NB4 (cell line): ENCODE results near the gene TTC13.

ENCODE experiments used
- DNase-seq: peaks from one replicate; pipeline ENCODE4 v3.0.0; 2010; ENCODE audit warnings: low read depth
- H3K4me3 ChIP-seq: one replicate; pipeline ENCODE4 v1.5.1; 2011; ENCODE audit warnings: mild to moderate bottlenecking, low read depth, low read length, moderate library complexity
- MAX ChIP-seq: IDR thresholded peaks from 2 replicates; pipeline ENCODE4 v1.6.1; 2011; ENCODE audit warnings: low read depth, low read length
- MYC ChIP-seq: IDR thresholded peaks from 2 replicates; pipeline ENCODE4 v1.6.1; 2011; ENCODE audit warnings: low read depth, low read length
- POLR2A ChIP-seq: IDR thresholded peaks from 2 replicates; pipeline ENCODE4 v1.6.1; 2011; ENCODE audit warnings: mild to moderate bottlenecking; ENCODE audit not compliant: insufficient read length; ENCODE audit errors: extremely low read depth
- TF ChIP-seq, protein P1 (sequence below): IDR thresholded peaks from one replicate; pipeline ENCODE4 v1.5.1; 2012; ENCODE audit warnings: low read depth, low read length

Gene TTC13

DNA sequence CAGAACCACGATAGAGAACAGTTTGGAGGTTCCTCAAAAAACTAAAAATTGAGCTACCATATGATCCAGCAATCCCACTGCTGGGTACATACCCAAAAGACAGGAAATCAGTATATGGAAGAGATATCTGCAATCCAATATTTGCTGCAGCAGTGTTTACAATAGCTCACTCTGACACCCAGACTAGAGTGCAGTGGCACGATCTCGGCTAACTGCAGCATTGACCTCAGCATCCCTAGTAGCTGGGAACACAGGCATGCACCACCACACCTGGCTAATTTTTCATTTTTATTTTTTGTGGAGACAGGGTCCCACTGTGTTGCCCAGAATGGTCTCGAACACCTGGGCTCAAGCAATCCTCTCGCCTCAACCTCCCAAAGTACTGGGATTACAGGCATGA is 13.1 kb downstream of the TTC13 start:
- DNase-seq: no peak
- TF ChIP-seq, protein P1, sequence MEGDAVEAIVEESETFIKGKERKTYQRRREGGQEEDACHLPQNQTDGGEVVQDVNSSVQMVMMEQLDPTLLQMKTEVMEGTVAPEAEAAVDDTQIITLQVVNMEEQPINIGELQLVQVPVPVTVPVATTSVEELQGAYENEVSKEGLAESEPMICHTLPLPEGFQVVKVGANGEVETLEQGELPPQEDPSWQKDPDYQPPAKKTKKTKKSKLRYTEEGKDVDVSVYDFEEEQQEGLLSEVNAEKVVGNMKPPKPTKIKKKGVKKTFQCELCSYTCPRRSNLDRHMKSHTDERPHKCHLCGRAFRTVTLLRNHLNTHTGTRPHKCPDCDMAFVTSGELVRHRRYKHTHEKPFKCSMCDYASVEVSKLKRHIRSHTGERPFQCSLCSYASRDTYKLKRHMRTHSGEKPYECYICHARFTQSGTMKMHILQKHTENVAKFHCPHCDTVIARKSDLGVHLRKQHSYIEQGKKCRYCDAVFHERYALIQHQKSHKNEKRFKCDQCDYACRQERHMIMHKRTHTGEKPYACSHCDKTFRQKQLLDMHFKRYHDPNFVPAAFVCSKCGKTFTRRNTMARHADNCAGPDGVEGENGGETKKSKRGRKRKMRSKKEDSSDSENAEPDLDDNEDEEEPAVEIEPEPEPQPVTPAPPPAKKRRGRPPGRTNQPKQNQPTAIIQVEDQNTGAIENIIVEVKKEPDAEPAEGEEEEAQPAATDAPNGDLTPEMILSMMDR: no peak
- TF ChIP-seq MYC: no peak
- TF ChIP-seq MAX: no peak
- no peak for TF ChIP-seq POLR2A
- H3K4me3 ChIP-seq: no peak overlapping the region

GRCh38 chr1:230964896-230965295 is 13.8 kb downstream of the TTC13 start:
- no peak overlapping the region for H3K4me3 ChIP-seq
- DNase-seq: no peak
- TF ChIP-seq, protein P1: no peak
- TF ChIP-seq MYC (no peak), MAX (no peak), POLR2A (no peak)

GRCh38 chr1:230958370-230958769 is 20.3 kb downstream of the TTC13 start:
- TF ChIP-seq, protein P1: no peak
- TF ChIP-seq MYC (no peak), POLR2A (no peak), MAX (no peak)
- no peak for DNase-seq
- no peak overlapping the region for H3K4me3 ChIP-seq

DNA sequence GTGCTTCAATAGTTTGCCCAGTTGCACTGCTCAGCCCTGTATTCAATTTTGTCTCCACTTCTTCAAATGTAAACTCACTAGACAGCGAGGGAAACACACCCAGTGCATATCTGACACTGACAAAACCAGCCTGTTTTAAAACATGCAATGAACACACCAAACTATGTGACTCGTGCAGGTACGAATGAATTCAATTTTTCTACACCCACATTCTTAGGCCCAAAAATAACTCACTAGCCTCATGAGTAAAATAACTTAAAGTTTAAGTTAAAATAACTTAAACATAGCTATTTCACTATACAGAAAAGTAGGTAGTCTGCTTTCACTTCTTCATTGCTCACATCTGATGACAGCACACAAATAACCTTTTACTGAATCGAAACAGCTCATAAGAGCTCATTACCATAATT is 21.1 kb downstream of the TTC13 start:
- TF ChIP-seq, protein P1: no peak
- TF ChIP-seq MYC (no peak), POLR2A (no peak), MAX (no peak)
- DNase-seq: no peak
- no peak overlapping the region for H3K4me3 ChIP-seq

GRCh38 chr1:230950404-230950803 is 28.3 kb downstream of the TTC13 start:
- no peak for TF ChIP-seq MYC
- TF ChIP-seq, protein P1: no peak
- no peak for TF ChIP-seq MAX
- TF ChIP-seq POLR2A: no peak
- DNase-seq: no peak

GRCh38 chr1:230948903-230949302 is 29.8 kb downstream of the TTC13 start:
- H3K4me3 ChIP-seq: no peak overlapping the region
- no peak for DNase-seq
- no peak for TF ChIP-seq MYC
- TF ChIP-seq, protein P1: no peak
- TF ChIP-seq POLR2A: no peak
- no peak for TF ChIP-seq MAX

More at GRCh38 chr1:230950404-230950803, 28.3 kb downstream of the TTC13 start:
- no peak overlapping the region for H3K4me3 ChIP-seq
